Fibroblast of the aortic adventitia (primary cell): ENCODE results near the gene HMGN1. TPM values are rescaled to one million over a fixed set of nuclear protein-coding genes. Genes with fewer than 3 reads are reported as not detected.
"Not testable (repeated sequence)": the region's sequence is repeated elsewhere in the genome, so short reads cannot be mapped to it uniquely, and the experiment has no call there.

Experiments used
- DNase-seq: peaks from one replicate; pipeline ENCODE4 v3.0.0-alpha.2; 2010; ENCODE audit warnings: low read depth
- H3K4me3 ChIP-seq: 2 replicates; pipeline ENCODE4 v1.5.1; 2011; ENCODE audit warnings: low read depth, mild to moderate bottlenecking, control low read depth, low read length, moderate library complexity
- CTCF ChIP-seq: IDR thresholded peaks from 2 replicates; pipeline ENCODE4 v1.5.1; 2011; ENCODE audit warnings: mild to moderate bottlenecking, low read length, control low read depth, inconsistent platforms; ENCODE audit not compliant: insufficient read depth
- total RNA-seq: library from RNA; depleted of rRNA; stranded (reverse); fragments of >200 nt; gene quantifications from 2 replicates; pipeline ENCODE4 v1.2.3, GENCODE V29; 2012; ENCODE audit warnings: low replicate concordance

Gene HMGN1
- total RNA-seq, 1 donor = 165 TPM

- DNase-seq = peak; percentile 93
- TF ChIP-seq CTCF = no peak
- H3K4me3 ChIP-seq = peak overlapping the region; percentile 94
These were observed 31.4 kb upstream of the HMGN1 start for GRCh38 chr21:39379986-39380891.

GRCh38 chr21:39377444-39378050, 28.7 kb upstream of the HMGN1 start:
- TF ChIP-seq CTCF = peak; percentile 16
- peak; percentile 55 for DNase-seq

GRCh38 chr21:39375446-39375845, 26.6 kb upstream of the HMGN1 start:
- H3K4me3 ChIP-seq = no peak overlapping the region
- DNase-seq = no peak
- no peak for TF ChIP-seq CTCF

More at GRCh38 chr21:39377444-39378050, 28.7 kb upstream of the HMGN1 start:
- no peak overlapping the region for H3K4me3 ChIP-seq

- DNase-seq = no peak
- no peak for TF ChIP-seq CTCF
- no peak overlapping the region for H3K4me3 ChIP-seq
These were observed 25.2 kb upstream of the HMGN1 start for GRCh38 chr21:39374046-39374445.

GRCh38 chr21:39373634-39374033, 24.7 kb upstream of the HMGN1 start:
- peak; percentile 46 for DNase-seq

GRCh38 chr21:39369896-39370288, 21.0 kb upstream of the HMGN1 start:
- not testable (repeated sequence) for DNase-seq, H3K4me3 ChIP-seq

More at GRCh38 chr21:39373634-39374033, 24.7 kb upstream of the HMGN1 start:
- peak; percentile 46 for TF ChIP-seq CTCF
- H3K4me3 ChIP-seq = no peak overlapping the region

- no peak for TF ChIP-seq CTCF
- DNase-seq = no peak
- H3K4me3 ChIP-seq = no peak overlapping the region
These were observed 18.9 kb upstream of the HMGN1 start for GRCh38 chr21:39367783-39368182.
